MM.1S (cell line): ENCODE data around the gene MICU2.

ENCODE experiments used
- EZH2 ChIP-seq: fragments of 300-600 bp; sonication (generic); optimal IDR thresholded peaks from 2 replicates; pipeline ENCODE3; 2017; ENCODE audit warnings: low read depth, mild to moderate bottlenecking, antibody characterized with exemption, low read length, mixed read lengths
- EZH2phosphoT487 ChIP-seq: fragments of 300-600 bp; sonication (generic); IDR thresholded peaks from 2 replicates; pipeline ENCODE4 v1.6.1; 2018; ENCODE audit warnings: antibody characterized with exemption, low read length
- TF ChIP-seq, protein P1 (sequence below): fragments of 300-600 bp; sonication (generic); IDR thresholded peaks from 2 replicates; pipeline ENCODE4 v1.5.1; 2016; ENCODE audit warnings: antibody characterized with exemption, low read length, mixed read lengths

DNA sequence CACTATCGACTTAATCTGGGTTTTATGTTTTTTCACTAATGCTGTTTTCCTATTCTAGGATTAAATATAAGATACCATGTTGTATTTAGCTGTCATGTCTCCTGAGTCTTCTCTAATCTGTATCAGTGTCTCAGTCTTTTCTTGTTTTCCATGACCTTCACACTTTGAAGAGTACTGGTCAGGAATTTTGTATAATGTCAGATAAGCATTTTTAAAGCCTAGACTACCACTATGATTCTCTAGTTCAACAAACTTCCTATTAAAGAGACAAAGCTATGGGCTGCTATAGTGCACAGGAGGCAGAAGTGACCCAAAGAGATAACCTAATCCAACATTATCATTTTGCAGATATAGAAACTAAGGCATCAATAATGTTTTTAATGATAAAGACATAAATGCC is 81.8 kb downstream of the MICU2 start:
- TF ChIP-seq, protein P1, sequence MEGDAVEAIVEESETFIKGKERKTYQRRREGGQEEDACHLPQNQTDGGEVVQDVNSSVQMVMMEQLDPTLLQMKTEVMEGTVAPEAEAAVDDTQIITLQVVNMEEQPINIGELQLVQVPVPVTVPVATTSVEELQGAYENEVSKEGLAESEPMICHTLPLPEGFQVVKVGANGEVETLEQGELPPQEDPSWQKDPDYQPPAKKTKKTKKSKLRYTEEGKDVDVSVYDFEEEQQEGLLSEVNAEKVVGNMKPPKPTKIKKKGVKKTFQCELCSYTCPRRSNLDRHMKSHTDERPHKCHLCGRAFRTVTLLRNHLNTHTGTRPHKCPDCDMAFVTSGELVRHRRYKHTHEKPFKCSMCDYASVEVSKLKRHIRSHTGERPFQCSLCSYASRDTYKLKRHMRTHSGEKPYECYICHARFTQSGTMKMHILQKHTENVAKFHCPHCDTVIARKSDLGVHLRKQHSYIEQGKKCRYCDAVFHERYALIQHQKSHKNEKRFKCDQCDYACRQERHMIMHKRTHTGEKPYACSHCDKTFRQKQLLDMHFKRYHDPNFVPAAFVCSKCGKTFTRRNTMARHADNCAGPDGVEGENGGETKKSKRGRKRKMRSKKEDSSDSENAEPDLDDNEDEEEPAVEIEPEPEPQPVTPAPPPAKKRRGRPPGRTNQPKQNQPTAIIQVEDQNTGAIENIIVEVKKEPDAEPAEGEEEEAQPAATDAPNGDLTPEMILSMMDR: no peak
- no peak for TF ChIP-seq EZH2
- no peak for TF ChIP-seq EZH2phosphoT487
